ENCODE measurements around the gene PPM1H.

Gene PPM1H

GRCh38 chr12:62618930-62619329 is 316.0 kb downstream of the PPM1H start:
- DNase-seq: no peak

- no peak for DNase-seq
These were observed 316.6 kb downstream of the PPM1H start for GRCh38 chr12:62618319-62618718.

GRCh38 chr12:62613081-62613480 is 321.9 kb downstream of the PPM1H start:
- DNase-seq: no peak

- no peak for DNase-seq
These were observed 328.3 kb downstream of the PPM1H start for GRCh38 chr12:62606654-62607053.

- no peak for DNase-seq
These were observed 329.0 kb downstream of the PPM1H start for GRCh38 chr12:62605981-62606380.

- no peak for DNase-seq
These were observed 330.1 kb downstream of the PPM1H start for GRCh38 chr12:62604871-62605270.

GRCh38 chr12:62604373-62604772 is 330.6 kb downstream of the PPM1H start:
- no peak for DNase-seq

- no peak for DNase-seq
These were observed 331.2 kb downstream of the PPM1H start for GRCh38 chr12:62603811-62604098.

- DNase-seq: peak; percentile 20 to 98 (median 87)
These were observed 331.7 kb downstream of the PPM1H start for GRCh38 chr12:62603061-62603810.

- DNase-seq: peak; percentile 37 to 98 (median 88)
These were observed 332.5 kb downstream of the PPM1H start for GRCh38 chr12:62602255-62603060.

GRCh38 chr12:62601765-62602164 is 333.2 kb downstream of the PPM1H start:
- DNase-seq: no peak

GRCh38 chr12:62599854-62600437 is 335.0 kb downstream of the PPM1H start:
- DNase-seq: no peak

- DNase-seq: no peak
These were observed 336.1 kb downstream of the PPM1H start for GRCh38 chr12:62598846-62599245.

GRCh38 chr12:62597253-62597652 is 337.7 kb downstream of the PPM1H start:
- DNase-seq: no peak

Data from nucleus accumbens (tissue), 56 donors.